Measurements from ENCODE around the gene IL2. TPM values are rescaled to one million over a fixed set of nuclear protein-coding genes. Genes with fewer than 3 reads are reported as not detected.
A peak's percentile ranks its signal among the peaks of the same experiment; 100 is the strongest.

Gene IL2
- total RNA-seq, 4 donors from 2014 or later = 0.98 TPM; not detected in 3

DNA sequence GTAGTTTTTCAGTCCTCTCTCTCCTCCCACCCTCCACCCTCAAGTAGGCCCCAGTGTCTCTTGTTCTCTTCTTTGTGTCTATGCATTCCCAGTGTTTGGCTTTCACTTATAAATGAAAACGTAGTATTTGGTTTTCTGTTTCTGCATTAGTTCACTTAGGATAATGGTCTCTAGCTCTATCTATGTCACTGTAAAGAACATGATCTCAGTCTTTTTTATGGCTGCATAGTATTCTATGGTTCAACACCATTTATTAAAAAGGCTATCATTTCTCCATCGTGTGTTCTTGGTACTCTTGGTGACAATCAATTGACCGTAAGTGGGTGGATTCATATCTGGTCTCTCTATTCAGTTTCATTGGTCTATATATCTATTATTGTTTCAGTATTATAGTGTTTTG, 18.7 kb upstream of the IL2 start:
- Histone ChIP-seq H3K27me3 (no peaks in the 10 kb centered on the region), H3K27ac (no peak overlapping the region), H3K9me3 (peaks cover 0 to 11% (median 0%) of the 10 kb centered on the region in 4 donors), H3K36me3 (no peaks in the 10 kb centered on the region), H3K4me3 (no peak overlapping the region), H3K4me1 (no peaks in the 10 kb centered on the region)
- TF ChIP-seq EP300 (IDR thresholded peaks at IDR 0.05) (no peak), POLR2A (IDR thresholded peaks at IDR 0.05) (no peak)
- TF ChIP-seq, protein P1, sequence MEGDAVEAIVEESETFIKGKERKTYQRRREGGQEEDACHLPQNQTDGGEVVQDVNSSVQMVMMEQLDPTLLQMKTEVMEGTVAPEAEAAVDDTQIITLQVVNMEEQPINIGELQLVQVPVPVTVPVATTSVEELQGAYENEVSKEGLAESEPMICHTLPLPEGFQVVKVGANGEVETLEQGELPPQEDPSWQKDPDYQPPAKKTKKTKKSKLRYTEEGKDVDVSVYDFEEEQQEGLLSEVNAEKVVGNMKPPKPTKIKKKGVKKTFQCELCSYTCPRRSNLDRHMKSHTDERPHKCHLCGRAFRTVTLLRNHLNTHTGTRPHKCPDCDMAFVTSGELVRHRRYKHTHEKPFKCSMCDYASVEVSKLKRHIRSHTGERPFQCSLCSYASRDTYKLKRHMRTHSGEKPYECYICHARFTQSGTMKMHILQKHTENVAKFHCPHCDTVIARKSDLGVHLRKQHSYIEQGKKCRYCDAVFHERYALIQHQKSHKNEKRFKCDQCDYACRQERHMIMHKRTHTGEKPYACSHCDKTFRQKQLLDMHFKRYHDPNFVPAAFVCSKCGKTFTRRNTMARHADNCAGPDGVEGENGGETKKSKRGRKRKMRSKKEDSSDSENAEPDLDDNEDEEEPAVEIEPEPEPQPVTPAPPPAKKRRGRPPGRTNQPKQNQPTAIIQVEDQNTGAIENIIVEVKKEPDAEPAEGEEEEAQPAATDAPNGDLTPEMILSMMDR (IDR thresholded peaks at IDR 0.05) = no peak
- WGBS, 2 donors = 87 to 90% methylated on average over 3 of the region's 3 CpGs
- DNase-seq (ENCODE audit: low spot score in 2 of 2) = no peak

GRCh38 chr4:122469457-122469856, 12.9 kb upstream of the IL2 start:
- Histone ChIP-seq H3K27me3 (no peaks in the 10 kb centered on the region), H3K27ac (no peak overlapping the region), H3K4me1 (no peaks in the 10 kb centered on the region), H3K9me3 (peaks cover 0 to 16% (median 0%) of the 10 kb centered on the region in 4 donors), H3K36me3 (no peaks in the 10 kb centered on the region), H3K4me3 (no peak overlapping the region)
- DNase-seq (ENCODE audit: low spot score in 2 of 2) = no peak
- TF ChIP-seq POLR2A (IDR thresholded peaks at IDR 0.05) (no peak), EP300 (IDR thresholded peaks at IDR 0.05) (no peak)
- TF ChIP-seq, protein P1 (IDR thresholded peaks at IDR 0.05) = no peak
- 91 to 92% methylated on average over 1 of the region's 1 CpG for WGBS, 2 donors

DNA sequence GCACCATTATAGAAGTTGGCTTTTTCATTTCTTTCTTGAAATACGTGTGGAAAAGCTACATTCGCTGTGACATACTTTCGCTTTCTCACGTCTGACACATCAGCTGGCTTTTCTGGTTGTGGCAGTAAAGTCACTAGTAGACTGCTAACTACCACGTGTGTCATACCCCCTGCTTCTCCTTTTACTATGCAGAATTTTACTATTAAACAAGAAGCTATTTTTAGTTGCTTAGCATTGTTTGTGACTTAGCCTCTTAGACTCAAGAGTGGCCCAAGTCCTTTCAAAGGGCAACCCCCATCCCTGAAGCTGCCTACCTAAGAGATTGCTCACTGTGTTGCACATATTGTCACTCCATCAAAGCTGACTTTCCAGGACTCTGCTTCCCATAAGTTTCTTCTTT, 2.1 kb upstream of the IL2 start:
- TF ChIP-seq POLR2A (IDR thresholded peaks at IDR 0.05) (no peak), EP300 (IDR thresholded peaks at IDR 0.05) (no peak)
- TF ChIP-seq, protein P1 (IDR thresholded peaks at IDR 0.05) = no peak
- Histone ChIP-seq H3K36me3 (no peaks in the 10 kb centered on the region), H3K27ac (no peak overlapping the region), H3K9me3 (no peaks in the 10 kb centered on the region), H3K4me3 (peak overlapping the region in 3 of 4 donors; percentile 9 to 23 (median 12)), H3K4me1 (no peaks in the 10 kb centered on the region), H3K27me3 (no peaks in the 10 kb centered on the region)
- DNase-seq (ENCODE audit: low spot score in 2 of 2) = no peak
- WGBS, 2 donors = 47 to 50% methylated on average over 5 of the region's 5 CpGs

DNA sequence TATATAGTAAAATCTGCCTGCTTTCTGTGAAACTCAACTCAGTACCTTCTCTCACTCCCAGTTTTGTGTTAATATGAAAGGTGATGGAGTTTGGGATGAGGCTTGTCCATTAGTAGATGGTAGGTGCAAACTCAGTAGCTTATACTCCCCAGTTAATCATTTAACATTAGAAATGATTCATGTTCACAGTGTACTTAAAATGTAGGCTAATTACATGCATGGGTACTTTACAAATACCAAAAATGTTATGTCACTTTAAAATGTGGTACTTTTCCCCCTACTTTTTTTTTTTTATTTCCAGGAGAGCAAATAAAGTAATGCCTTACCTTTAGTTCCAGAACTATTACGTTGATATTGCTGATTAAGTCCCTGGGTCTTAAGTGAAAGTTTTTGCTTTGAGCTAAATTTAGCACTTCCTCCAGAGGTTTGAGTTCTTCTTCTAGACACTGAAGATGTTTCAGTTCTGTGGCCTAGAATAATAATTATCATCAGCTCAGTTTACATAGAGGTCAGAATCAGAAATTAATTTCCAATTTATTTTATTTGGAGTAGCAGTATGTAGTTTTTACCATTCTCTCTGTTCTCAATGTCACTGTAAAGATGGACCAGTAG, 3.0 kb downstream of the IL2 start:
- H3K36me3 ChIP-seq = no peaks in the 10 kb centered on the region
- H3K27ac ChIP-seq = no peak overlapping the region
- TF ChIP-seq, protein P1 (IDR thresholded peaks at IDR 0.05) = no peak
- TF ChIP-seq EP300 (IDR thresholded peaks at IDR 0.05) (no peak), POLR2A (IDR thresholded peaks at IDR 0.05) (no peak)
- DNase-seq (ENCODE audit: low spot score in 2 of 2) = no peak
- no peaks in the 10 kb centered on the region for H3K27me3 ChIP-seq
- 27 to 41% methylated on average over 1 of the region's 1 CpG for WGBS, 2 donors
- H3K4me1 ChIP-seq = no peaks in the 10 kb centered on the region
- no peaks in the 10 kb centered on the region for H3K9me3 ChIP-seq
- no peak overlapping the region for H3K4me3 ChIP-seq

DNA sequence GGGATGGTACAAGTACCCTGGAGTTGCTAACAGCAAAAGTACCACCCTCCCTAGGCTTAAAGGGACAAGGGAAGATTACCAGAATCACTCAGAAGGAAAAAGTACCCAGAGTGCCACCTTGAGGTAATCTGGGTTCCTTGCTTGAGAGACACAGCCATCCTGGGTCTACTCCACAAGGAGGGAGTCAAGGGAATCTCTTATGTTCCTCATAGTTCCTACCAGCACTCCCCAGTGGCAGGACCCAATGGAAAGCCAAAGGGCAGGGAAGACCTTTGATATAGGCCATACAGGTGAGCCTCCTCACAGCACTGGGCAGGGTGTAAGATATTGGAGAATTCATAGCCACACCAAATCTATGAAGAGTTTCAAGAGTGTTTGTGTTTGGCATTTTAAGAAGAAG, 5.7 kb downstream of the IL2 start:
- TF ChIP-seq, protein P1 (IDR thresholded peaks at IDR 0.05) = no peak
- TF ChIP-seq POLR2A (IDR thresholded peaks at IDR 0.05) (no peak), EP300 (IDR thresholded peaks at IDR 0.05) (no peak)
- H3K27me3 ChIP-seq = no peaks in the 10 kb centered on the region
- no peak for DNase-seq (ENCODE audit: low spot score in 2 of 2)
- no peaks in the 10 kb centered on the region for H3K4me1 ChIP-seq
- H3K27ac ChIP-seq = no peak overlapping the region
- H3K4me3 ChIP-seq = no peak overlapping the region
- H3K9me3 ChIP-seq = no peaks in the 10 kb centered on the region
- H3K36me3 ChIP-seq = no peaks in the 10 kb centered on the region

All from tibial nerve (tissue), 4 donors.